H1 (cell line): Measurements from ENCODE around the gene CCDC60. TPM values are rescaled to one million over a fixed set of nuclear protein-coding genes. Genes with fewer than 3 reads are reported as not detected.

Source experiments
- EZH2 ChIP-seq: fragments of 200-600 bp; sonication (generic); IDR thresholded peaks from 2 replicates; pipeline ENCODE4 v1.7.1; 2012; ENCODE audit warnings: low read depth, mild to moderate bottlenecking, moderate library complexity, low read length, inconsistent platforms; ENCODE audit not compliant: severe bottlenecking
- HDAC6 ChIP-seq: IDR thresholded peaks from one replicate; pipeline ENCODE4 v1.7.1; 2012; ENCODE audit warnings: low read depth, mild to moderate bottlenecking, inconsistent platforms, low read length, moderate library complexity
- polyA plus RNA-seq, 7 experiments: library from polyadenylated mRNA; depleted of rRNA in 3 of 7; stranded (reverse) in 5 of 7; unstranded in 2 of 7; fragments of >200 nt in 5 of 7; fragments of 200-250 nt in 2 of 7; gene quantifications; 1 replicate in 5 of 7; 2 replicates in 1 of 7; 4 replicates in 1 of 7; pipeline versions ENCODE4 v1.2.1 to v1.2.3, GENCODE V29; 2011 to 2013; ENCODE audit warnings: missing spikeins in 2 of 7, mixed read lengths in 2 of 7
- total RNA-seq: library from RNA; stranded (reverse); fragmentation: NEBNext Ultra II Directional; extraction: Animal tissue kit (Norgen Biotek cat#: 25700); gene quantifications from 2 replicates; pipeline ENCODE4 v1.2.1, GENCODE V29; 2021

The CCDC60 gene
- total and polyA plus RNA-seq, 2 of the 8 experiments (the other 6 are each of a cell fraction or from before 2014, with no cell fraction given) = 0.05 TPM; not detected in 1

DNA sequence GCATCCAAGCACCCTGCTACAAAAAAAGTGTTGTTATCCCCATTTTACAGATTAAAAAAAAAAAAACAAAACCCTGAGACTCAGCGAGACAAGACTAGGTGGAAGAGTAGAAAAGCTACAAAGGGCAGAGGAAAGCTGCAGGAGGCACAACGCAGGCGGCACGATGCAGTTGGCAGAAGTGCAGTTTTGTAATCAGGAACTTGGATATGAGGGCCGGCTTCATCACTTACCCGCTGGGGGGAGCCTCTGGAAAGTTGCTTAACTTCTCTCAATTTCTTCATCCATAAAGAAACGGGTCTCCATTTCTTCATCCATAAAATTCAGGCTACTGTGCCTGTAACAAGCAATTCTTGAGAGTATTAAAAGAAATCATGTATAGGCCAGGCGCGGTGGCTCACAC, 33.1 kb upstream of the CCDC60 start (continued):
- TF ChIP-seq HDAC6 (no peak), EZH2 (no peak)
